HCT116 (cell line): ENCODE results near the gene SIVA1.

Experiments
- CEBPB ChIP-seq: IDR thresholded peaks from 2 replicates; pipeline ENCODE4 v1.6.1; 2012; ENCODE audit warnings: low read depth
- CTCF ChIP-seq, 3 experiments: fragments of 200-600 bp in 1 of 3; sonication (generic) in 1 of 3; IDR thresholded peaks in 2 of 3; conservative IDR thresholded peaks in 1 of 3; 2 replicates each; pipeline ENCODE4 v1.5.1; 2012 to 2017; ENCODE audit warnings: low read depth in 2 of 3, low read length in 2 of 3, antibody characterized with exemption in 1 of 3, borderline replicate concordance in 1 of 3, control low read depth in 1 of 3, mild to moderate bottlenecking in 1 of 3, mixed read lengths in 1 of 3, mixed run types in 1 of 3, moderate library complexity in 1 of 3; ENCODE audit not compliant: insufficient read depth in 1 of 3
- EZH2 ChIP-seq: fragments of 200-600 bp; sonication (generic); IDR thresholded peaks from 2 replicates; pipeline ENCODE4 v1.6.1; 2017; ENCODE audit warnings: antibody characterized with exemption, mixed run types
- FOSL1 ChIP-seq: IDR thresholded peaks from 2 replicates; pipeline ENCODE4 v1.6.1; 2012; ENCODE audit warnings: low read depth
- JUND ChIP-seq: IDR thresholded peaks from 2 replicates; pipeline ENCODE4 v1.6.1; 2012
- POLR2A ChIP-seq: IDR thresholded peaks from 2 replicates; pipeline ENCODE4 v1.7.0; 2011; ENCODE audit warnings: borderline replicate concordance; ENCODE audit not compliant: insufficient read depth, insufficient read length; ENCODE audit errors: extremely low read depth
- POLR2AphosphoS5 ChIP-seq: IDR thresholded peaks from 2 replicates; pipeline ENCODE4 v1.6.1; 2011; ENCODE audit warnings: mild to moderate bottlenecking, low read depth, low read length, moderate library complexity
- RAD21 ChIP-seq: IDR thresholded peaks from 2 replicates; pipeline ENCODE4 v1.6.1; 2012; ENCODE audit warnings: low read depth, mild to moderate bottlenecking
- REST ChIP-seq: IDR thresholded peaks from 2 replicates; pipeline ENCODE4 v1.6.1; 2012; ENCODE audit warnings: low read depth
- SRF ChIP-seq: IDR thresholded peaks from 2 replicates; pipeline ENCODE4 v1.6.1; 2012; ENCODE audit warnings: low read depth
- TCF7L2 ChIP-seq: IDR thresholded peaks from 2 replicates; pipeline ENCODE4 v1.7.0; 2011; ENCODE audit warnings: borderline replicate concordance, inconsistent platforms; ENCODE audit not compliant: insufficient read depth, insufficient read length; ENCODE audit errors: extremely low read depth
- ZFX ChIP-seq: fragments of 450-650 bp; IDR thresholded peaks from 2 replicates; pipeline ENCODE4 v1.6.1; 2017
- ZNF274 ChIP-seq: fragments of 200-500 bp; sonication (Bioruptor generic); IDR thresholded peaks from 2 replicates; pipeline ENCODE4 v1.6.1; 2014; ENCODE audit warnings: mild to moderate bottlenecking, low read depth, low read length, inconsistent platforms
- TF ChIP-seq, protein P1 (sequence below): IDR thresholded peaks from 2 replicates; pipeline ENCODE4 v1.6.1; 2012

GRCh38 chr14:104794099-104794498, 41.2 kb downstream of the SIVA1 start:
- TF ChIP-seq POLR2A (no peak), CTCF (IDR thresholded peaks at IDR 0.05 in 2 of 3, conservative IDR thresholded peaks at IDR 0.05 in 1 of 3; ENCODE audit: borderline replicate concordance in 1 of 3, insufficient read depth in 1 of 3, low read depth in 2 of 3, low read length in 2 of 3) (no peak), RAD21 (no peak), POLR2AphosphoS5 (peak; percentile 28; the same call in 1 of the 2 replicates), FOSL1 (no peak), JUND (no peak), SRF (no peak), ZFX (no peak), TCF7L2 (no peak), EZH2 (no peak), CEBPB (no peak), REST (no peak), ZNF274 (no peak)
- TF ChIP-seq, protein P1, sequence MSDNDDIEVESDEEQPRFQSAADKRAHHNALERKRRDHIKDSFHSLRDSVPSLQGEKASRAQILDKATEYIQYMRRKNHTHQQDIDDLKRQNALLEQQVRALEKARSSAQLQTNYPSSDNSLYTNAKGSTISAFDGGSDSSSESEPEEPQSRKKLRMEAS, result no peak
